Activated T-helper 1 cell treated with anti-CD3 and anti-CD28 coated beads, Interleukin-12 subunit alpha, Interleukin-12 subunit beta, Interleukin-2, Interleukin-4 antibody, amounts not matched to agents 30 ng/mL and 10 ng/mL and 1 ng/mL, durations not matched to agents 14 hours and 24 hours and 36 hours (primary cell): ENCODE data around the gene PSMD7. TPM values are rescaled to one million over a fixed set of nuclear protein-coding genes. Genes with fewer than 3 reads are reported as not detected.

Experiments used
- DNase-seq: peaks from one replicate; pipeline ENCODE4 v3.0.0; 2021; ENCODE audit warnings: low spot score
- H3K27ac Mint-ChIP-seq: one replicate; pipeline ENCODE4 v1.8.0; 2021; ENCODE audit warnings: mild to moderate bottlenecking, mixed read lengths
- H3K27me3 Mint-ChIP-seq: one replicate; pipeline ENCODE4 v1.8.0; 2022; ENCODE audit warnings: mild to moderate bottlenecking, moderate library complexity, mixed read lengths; ENCODE audit not compliant: insufficient read depth
- H3K36me3 Mint-ChIP-seq: one replicate; pipeline ENCODE4 v1.8.0; 2021; ENCODE audit warnings: low read depth, mixed read lengths
- H3K4me1 Mint-ChIP-seq: one replicate; pipeline ENCODE4 v1.8.0; 2021; ENCODE audit warnings: low read depth, mixed read lengths
- H3K4me3 Mint-ChIP-seq: one replicate; pipeline ENCODE4 v1.8.0; 2021; ENCODE audit warnings: mild to moderate bottlenecking, moderate library complexity, mixed read lengths
- H3K9me3 Mint-ChIP-seq: one replicate; pipeline ENCODE4 v1.8.0; 2021; ENCODE audit warnings: mixed read lengths
- intact Hi-C: fragments of 100-400 bp; cut with micrococcal nuclease; formaldehyde crosslinking; loops from one replicate; pipeline ENCODE4 v1.15.1; 2024
- total RNA-seq: library from RNA; stranded (reverse); gene quantifications from 2 replicates; pipeline ENCODE4 v1.2.3, GENCODE V29; 2022

The PSMD7 gene
- total RNA-seq, 1 donor from 2014 or later = 168 TPM

DNA sequence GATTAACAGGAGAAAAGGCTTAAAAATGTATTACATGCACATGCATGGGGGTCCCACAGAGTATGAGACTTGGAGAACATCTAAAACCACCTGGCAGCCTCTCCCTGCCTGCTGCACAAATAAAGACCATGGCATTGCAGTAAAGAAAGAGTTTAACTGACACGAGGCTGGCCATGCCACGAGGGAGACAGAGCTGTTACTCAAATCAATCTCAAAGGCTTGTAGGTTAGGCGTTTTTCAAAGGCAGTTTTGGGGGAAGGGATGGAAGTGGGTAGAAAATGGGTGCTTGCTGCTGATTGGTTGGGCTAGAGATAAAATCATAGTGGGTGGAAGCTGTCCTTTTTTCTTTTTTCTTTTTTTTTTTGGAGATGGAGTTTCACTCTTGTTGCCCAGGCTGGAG is 17.3 kb upstream of the PSMD7 start:
- Mint-ChIP-seq H3K4me3 (no peak overlapping the region), H3K27me3 (peaks cover 36% of the 10 kb centered on the region), H3K4me1 (no peaks in the 10 kb centered on the region), H3K36me3 (no peaks in the 10 kb centered on the region), H3K9me3 (peaks cover 6% of the 10 kb centered on the region), H3K27ac (no peak overlapping the region)
- DNase-seq = no peak
- intact Hi-C loops = no loop called here

- intact Hi-C loops = no loop called here
- Mint-ChIP-seq H3K4me3 (no peak overlapping the region), H3K27ac (no peak overlapping the region), H3K9me3 (peaks cover 6% of the 10 kb centered on the region), H3K27me3 (peaks cover 34% of the 10 kb centered on the region), H3K4me1 (no peaks in the 10 kb centered on the region), H3K36me3 (no peaks in the 10 kb centered on the region)
- DNase-seq = no peak
Observed at GRCh38 chr16:74279805-74280204, 16.8 kb upstream of the PSMD7 start.

GRCh38 chr16:74280448-74280847 is 16.2 kb upstream of the PSMD7 start:
- Mint-ChIP-seq H3K27me3 (peaks cover 30% of the 10 kb centered on the region), H3K36me3 (no peaks in the 10 kb centered on the region), H3K4me3 (no peak overlapping the region), H3K4me1 (no peaks in the 10 kb centered on the region), H3K27ac (no peak overlapping the region), H3K9me3 (peaks cover 6% of the 10 kb centered on the region)
- intact Hi-C loops = no loop called here
- DNase-seq = no peak

DNA sequence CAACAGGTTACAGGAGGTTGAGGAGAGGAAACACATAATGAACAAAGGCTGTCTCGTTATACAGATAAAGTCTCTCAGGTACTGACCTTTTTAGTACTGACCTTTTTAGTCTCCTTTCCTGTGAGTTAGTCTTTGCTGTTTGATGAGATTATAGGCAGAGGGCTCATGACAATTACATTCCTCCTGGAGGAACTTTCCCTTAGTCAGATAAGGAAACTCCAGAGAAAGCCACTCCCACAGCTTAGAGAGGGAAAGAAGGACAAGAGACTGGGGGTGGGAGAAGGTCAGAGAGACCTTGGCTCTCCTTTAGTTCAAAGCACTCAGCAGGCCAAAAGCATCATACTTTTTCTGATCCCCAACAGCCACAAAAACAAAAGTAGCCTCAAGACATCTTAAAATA is 15.3 kb upstream of the PSMD7 start:
- no peak overlapping the region for H3K4me3 Mint-ChIP-seq
- H3K27ac Mint-ChIP-seq = no peak overlapping the region
- H3K4me1 Mint-ChIP-seq = no peaks in the 10 kb centered on the region
- no peak for DNase-seq
- peaks cover 6% of the 10 kb centered on the region for H3K9me3 Mint-ChIP-seq
- no peaks in the 10 kb centered on the region for H3K36me3 Mint-ChIP-seq
- peaks cover 23% of the 10 kb centered on the region for H3K27me3 Mint-ChIP-seq
- intact Hi-C loops = no loop called here

GRCh38 chr16:74283716-74284115 is 12.9 kb upstream of the PSMD7 start:
- intact Hi-C loops = no loop called here
- no peaks in the 10 kb centered on the region for H3K4me1 Mint-ChIP-seq
- H3K4me3 Mint-ChIP-seq = no peak overlapping the region
- no peak for DNase-seq
- no peak overlapping the region for H3K27ac Mint-ChIP-seq
- H3K36me3 Mint-ChIP-seq = no peaks in the 10 kb centered on the region
- H3K9me3 Mint-ChIP-seq = peaks cover 6% of the 10 kb centered on the region
- H3K27me3 Mint-ChIP-seq = peaks cover 15% of the 10 kb centered on the region

- intact Hi-C loops = no loop called here
- no peak for DNase-seq
- H3K27me3 Mint-ChIP-seq = peaks cover 4% of the 10 kb centered on the region
- H3K9me3 Mint-ChIP-seq = peaks cover 6% of the 10 kb centered on the region
- H3K27ac Mint-ChIP-seq = no peak overlapping the region
- no peak overlapping the region for H3K4me3 Mint-ChIP-seq
- no peaks in the 10 kb centered on the region for H3K4me1 Mint-ChIP-seq
- no peaks in the 10 kb centered on the region for H3K36me3 Mint-ChIP-seq
Observed at GRCh38 chr16:74288065-74288464, 8.5 kb upstream of the PSMD7 start.

DNA sequence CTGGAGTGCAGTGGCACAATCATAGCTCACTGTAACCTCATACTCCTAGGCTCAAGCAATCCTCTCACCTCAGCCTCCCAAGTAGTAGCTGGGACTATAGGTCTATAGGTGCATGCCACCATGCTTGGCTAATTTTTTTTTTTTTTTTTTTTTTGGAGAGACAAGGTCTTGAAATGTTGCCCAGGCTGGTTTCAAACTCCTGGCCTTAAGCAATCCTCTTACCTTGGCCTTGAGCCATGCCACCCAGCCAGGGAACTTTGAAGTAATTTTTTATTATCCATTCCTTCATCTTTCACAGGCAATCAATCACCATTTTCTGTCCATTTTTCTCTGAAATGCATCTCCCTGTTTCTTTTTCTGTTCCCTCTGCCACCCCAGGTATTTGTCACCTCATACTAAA is 6.3 kb upstream of the PSMD7 start:
- Mint-ChIP-seq H3K27me3 (no peaks in the 10 kb centered on the region), H3K4me1 (peaks cover under 1% of the 10 kb centered on the region), H3K4me3 (no peak overlapping the region), H3K36me3 (peaks cover 3% of the 10 kb centered on the region), H3K27ac (no peak overlapping the region), H3K9me3 (peaks cover 6% of the 10 kb centered on the region)
- intact Hi-C loops = loop anchor here (10.0 kb wide), 3 partner anchors 414 to 1274 kb away; partner anchors contain the start of genes GABARAPL2, MLKL and TMEM170A
- no peak for DNase-seq

DNA sequence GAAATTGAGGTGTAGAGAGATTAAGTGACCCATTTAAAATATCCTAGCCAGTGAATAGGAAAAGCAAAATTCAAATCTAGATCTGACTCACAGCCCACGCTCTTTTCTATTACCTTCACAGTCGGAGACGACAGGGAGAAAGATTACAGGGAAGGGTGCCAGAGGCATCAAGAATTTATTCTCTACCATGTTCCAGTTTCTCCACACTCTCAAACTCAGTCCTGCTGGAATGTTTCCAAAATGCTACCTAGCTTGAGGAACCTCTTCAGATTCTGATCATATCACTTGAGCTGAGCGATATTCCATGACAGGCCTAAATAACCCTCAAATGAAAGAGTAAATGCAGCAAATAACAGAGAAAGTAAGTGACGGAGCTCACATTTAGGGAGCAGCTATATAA is 5.4 kb upstream of the PSMD7 start:
- peaks cover 6% of the 10 kb centered on the region for H3K9me3 Mint-ChIP-seq
- H3K4me3 Mint-ChIP-seq = no peak overlapping the region
- peaks cover 5% of the 10 kb centered on the region for H3K36me3 Mint-ChIP-seq
- no peak for DNase-seq
- H3K27ac Mint-ChIP-seq = no peak overlapping the region
- H3K4me1 Mint-ChIP-seq = peaks cover 9% of the 10 kb centered on the region
- no peaks in the 10 kb centered on the region for H3K27me3 Mint-ChIP-seq
- intact Hi-C loops = loop anchor here (10.0 kb wide), 3 partner anchors 414 to 1274 kb away; partner anchors contain the start of genes GABARAPL2, MLKL and TMEM170A

DNA sequence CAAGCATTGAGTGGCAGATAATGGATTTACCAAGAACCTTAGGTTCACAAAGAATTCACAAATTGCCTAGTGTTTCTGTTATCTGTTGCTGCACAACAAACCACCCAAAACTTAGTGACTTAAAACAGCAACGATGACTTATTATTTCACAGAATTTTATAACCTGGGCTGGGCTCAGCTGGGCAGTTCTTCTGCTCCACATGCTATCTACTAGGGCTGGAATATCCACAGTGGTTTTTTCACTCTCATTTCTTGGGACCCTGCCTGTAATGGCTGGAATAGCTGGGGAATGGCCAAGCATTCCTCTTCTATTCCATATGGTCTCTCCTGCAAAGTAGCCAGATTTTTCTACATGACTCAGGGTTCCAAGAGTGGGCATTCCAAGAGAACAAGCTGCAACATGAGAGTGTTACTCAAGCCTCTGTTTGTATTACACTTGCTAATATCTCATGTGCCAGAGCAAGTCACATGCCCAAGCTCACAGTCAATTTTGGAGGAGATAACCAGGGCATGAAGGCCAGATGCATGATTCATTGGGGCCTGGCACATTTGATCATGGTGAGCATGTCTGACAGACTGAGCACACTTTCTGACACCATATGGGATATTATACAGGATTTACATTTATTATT is 4.9 kb upstream of the PSMD7 start:
- Mint-ChIP-seq H3K36me3 (peaks cover 6% of the 10 kb centered on the region), H3K27me3 (no peaks in the 10 kb centered on the region), H3K4me1 (peaks cover 10% of the 10 kb centered on the region), H3K4me3 (no peak overlapping the region), H3K27ac (no peak overlapping the region), H3K9me3 (peaks cover 6% of the 10 kb centered on the region)
- no peak for DNase-seq
- intact Hi-C loops = loop anchor here (10.0 kb wide), 3 partner anchors 413 to 1273 kb away; partner anchors contain the start of genes GABARAPL2, MLKL and TMEM170A

- intact Hi-C loops = loop anchor here (1.0 to 10.0 kb wide), 8 partner anchors 72 to 1351 kb away; partner anchors contain the start of genes ADAT1, GABARAPL2, GLG1 and KARS1
Observed at GRCh38 chr16:74296104-74296431, 546 bp upstream of the PSMD7 start.

GRCh38 chr16:74297145-74297665 is 591 bp downstream of the PSMD7 start:
- peaks cover 39% of the 10 kb centered on the region for H3K36me3 Mint-ChIP-seq
- H3K4me3 Mint-ChIP-seq = peak overlapping the region; percentile 90
- H3K27me3 Mint-ChIP-seq = no peaks in the 10 kb centered on the region
- peak; percentile 25 for DNase-seq
- peak overlapping the region; percentile 93 for H3K27ac Mint-ChIP-seq
- intact Hi-C loops = loop anchor here (1.0 to 10.0 kb wide), 5 partner anchors 12 to 1350 kb away; partner anchors contain the start of genes GABARAPL2, KARS1, MLKL and TERF2IP
- peaks cover under 1% of the 10 kb centered on the region for H3K9me3 Mint-ChIP-seq
- peaks cover 27% of the 10 kb centered on the region for H3K4me1 Mint-ChIP-seq

More at GRCh38 chr16:74296104-74296431, 546 bp upstream of the PSMD7 start:
- Mint-ChIP-seq H3K4me1 (peaks cover 25% of the 10 kb centered on the region), H3K4me3 (peak overlapping the region; percentile 90), H3K36me3 (peaks cover 28% of the 10 kb centered on the region), H3K9me3 (peaks cover 6% of the 10 kb centered on the region), H3K27ac (peak overlapping the region; percentile 93), H3K27me3 (no peaks in the 10 kb centered on the region)
- no peak for DNase-seq

DNA sequence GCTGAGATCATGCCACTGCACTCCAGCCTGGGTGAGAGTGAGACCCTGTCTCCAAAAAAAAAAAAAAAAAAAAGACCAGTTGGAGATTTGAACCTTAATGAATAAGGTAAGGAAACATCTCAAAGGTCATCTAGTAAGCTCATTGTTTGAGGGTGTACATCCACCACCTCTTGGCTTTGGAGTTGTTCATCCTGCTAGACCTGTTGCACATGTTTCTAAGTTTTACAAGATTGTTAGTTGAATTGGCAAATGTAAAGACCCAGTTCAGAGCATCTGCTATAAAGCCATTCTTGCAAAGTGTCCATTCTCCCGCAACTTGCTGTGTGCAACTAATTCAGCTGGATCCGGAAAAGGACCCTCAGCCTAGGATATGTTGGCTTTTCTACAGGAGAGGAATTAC is 1.5 kb downstream of the PSMD7 start:
- no peak overlapping the region for H3K27ac Mint-ChIP-seq
- peaks cover 45% of the 10 kb centered on the region for H3K36me3 Mint-ChIP-seq
- intact Hi-C loops = loop anchor here (5.0 to 10.0 kb wide), 4 partner anchors 407 to 1349 kb away; partner anchors contain the start of genes GABARAPL2, KARS1, MLKL and TERF2IP
- H3K27me3 Mint-ChIP-seq = no peaks in the 10 kb centered on the region
- DNase-seq = no peak
- no peaks in the 10 kb centered on the region for H3K9me3 Mint-ChIP-seq
- H3K4me1 Mint-ChIP-seq = peaks cover 27% of the 10 kb centered on the region
- H3K4me3 Mint-ChIP-seq = peak overlapping the region; percentile 90

DNA sequence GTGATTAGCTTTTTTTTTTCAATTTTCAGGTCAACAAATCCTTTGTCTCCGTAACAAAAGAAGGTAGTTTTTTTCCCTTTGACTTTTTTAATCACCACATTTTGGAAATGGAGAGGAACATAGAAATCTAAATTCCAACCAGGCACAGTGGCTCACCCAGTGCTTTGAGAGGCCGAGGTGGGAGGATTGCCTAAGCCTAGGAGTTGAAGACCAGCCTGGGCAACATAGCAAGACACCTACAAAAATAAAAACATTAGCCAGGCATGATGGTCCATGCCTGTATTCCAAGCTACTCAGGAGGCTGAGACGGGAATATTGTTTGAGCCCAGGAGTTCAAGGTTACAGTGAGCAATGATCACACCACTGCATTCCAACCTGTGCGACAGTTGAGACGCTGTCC is 5.7 kb downstream of the PSMD7 start:
- peaks cover 60% of the 10 kb centered on the region for H3K36me3 Mint-ChIP-seq
- peaks cover 17% of the 10 kb centered on the region for H3K4me1 Mint-ChIP-seq
- intact Hi-C loops = no loop called here
- no peak for DNase-seq
- H3K27me3 Mint-ChIP-seq = no peaks in the 10 kb centered on the region
- no peak overlapping the region for H3K27ac Mint-ChIP-seq
- H3K4me3 Mint-ChIP-seq = no peak overlapping the region
- no peaks in the 10 kb centered on the region for H3K9me3 Mint-ChIP-seq
